Stimulated activated CD8-positive, alpha-beta memory T cell treated with anti-CD3 and anti-CD28 coated beads, Interleukin-7, amount 100 ng/mL, for 48 hours (primary cell): ENCODE measurements around the gene ERCC4.

Experiments
- DNase-seq, 2 donors: peaks; one replicate each; pipeline ENCODE4 v3.0.0-alpha.2; 2020; ENCODE audit warnings: low read depth in 1 of 2; ENCODE audit errors: extremely low read depth in 1 of 2

Gene ERCC4

GRCh38 chr16:13945744-13946485 is 26.0 kb downstream of the ERCC4 start:
- no peak for DNase-seq

GRCh38 chr16:13948086-13948485 is 28.1 kb downstream of the ERCC4 start:
- DNase-seq: no peak

- DNase-seq: no peak
Observed at GRCh38 chr16:13950821-13951547, 31.0 kb downstream of the ERCC4 start.

- DNase-seq: no peak
Observed at GRCh38 chr16:13951611-13952010, 31.7 kb downstream of the ERCC4 start.

- DNase-seq: no peak
Observed at GRCh38 chr16:13953501-13953900, 33.5 kb downstream of the ERCC4 start.

- DNase-seq: no peak
Observed at GRCh38 chr16:13956635-13957196, 36.8 kb downstream of the ERCC4 start.

- DNase-seq: no peak
Observed at GRCh38 chr16:13957197-13958078, 37.5 kb downstream of the ERCC4 start.

- no peak for DNase-seq
Observed at GRCh38 chr16:13958474-13958873, 38.5 kb downstream of the ERCC4 start.

GRCh38 chr16:13959626-13960025 is 39.7 kb downstream of the ERCC4 start:
- DNase-seq: no peak

GRCh38 chr16:13961099-13961811 is 41.3 kb downstream of the ERCC4 start:
- no peak for DNase-seq

GRCh38 chr16:13962232-13962631 is 42.3 kb downstream of the ERCC4 start:
- DNase-seq: no peak

GRCh38 chr16:13968835-13969234 is 48.9 kb downstream of the ERCC4 start:
- DNase-seq: no peak

- DNase-seq: no peak
Observed at GRCh38 chr16:13969711-13970110, 49.8 kb downstream of the ERCC4 start.

GRCh38 chr16:13970708-13971422 is 50.9 kb downstream of the ERCC4 start:
- no peak for DNase-seq

GRCh38 chr16:13973321-13974023 is 53.5 kb downstream of the ERCC4 start:
- DNase-seq: no peak

GRCh38 chr16:13977177-13977576 is 57.2 kb downstream of the ERCC4 start:
- no peak for DNase-seq

GRCh38 chr16:13982451-13982850 is 62.5 kb downstream of the ERCC4 start:
- DNase-seq: no peak

GRCh38 chr16:13983625-13984024 is 63.7 kb downstream of the ERCC4 start:
- no peak for DNase-seq

GRCh38 chr16:13984794-13985193 is 64.8 kb downstream of the ERCC4 start:
- DNase-seq: no peak
